ENCODE measurements around the gene S100A9.
"Not testable (repeated sequence)": the region's sequence is repeated elsewhere in the genome, so short reads cannot be mapped to it uniquely, and the experiment has no call there.

Gene S100A9

DNA sequence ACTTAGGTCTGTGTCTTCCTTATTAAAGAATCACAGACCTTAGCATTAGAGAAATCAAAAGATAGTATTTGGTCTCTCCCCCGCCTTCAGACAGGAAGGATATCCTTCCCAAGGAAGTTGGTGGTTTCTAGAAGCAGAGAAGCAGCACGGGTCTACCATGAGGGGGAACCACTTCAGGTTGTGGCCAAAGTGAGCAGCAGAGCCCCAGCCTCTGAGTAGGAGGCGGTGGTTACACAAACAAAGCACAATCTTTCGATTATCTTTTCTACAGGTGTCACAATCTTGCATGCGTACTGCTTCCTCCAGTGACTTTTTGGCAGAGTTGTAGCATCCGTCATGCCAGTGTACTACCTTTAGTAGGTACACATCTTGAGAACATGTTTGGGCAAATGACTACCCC is 17.9 kb upstream of the S100A9 start:
- intact Hi-C loops (cut with micrococcal nuclease) = no loop called here
- H3K27me3 Mint-ChIP-seq = peaks cover 9% of the 10 kb centered on the region
- no peak overlapping the region for H3K4me3 Mint-ChIP-seq
- no peak overlapping the region for H3K27ac Mint-ChIP-seq
- H3K36me3 Mint-ChIP-seq (ENCODE audit: low read depth) = no peaks in the 10 kb centered on the region
- H3K9me3 Mint-ChIP-seq = no peaks in the 10 kb centered on the region
- peaks cover 31% of the 10 kb centered on the region for H3K4me1 Mint-ChIP-seq (ENCODE audit: low read depth)

DNA sequence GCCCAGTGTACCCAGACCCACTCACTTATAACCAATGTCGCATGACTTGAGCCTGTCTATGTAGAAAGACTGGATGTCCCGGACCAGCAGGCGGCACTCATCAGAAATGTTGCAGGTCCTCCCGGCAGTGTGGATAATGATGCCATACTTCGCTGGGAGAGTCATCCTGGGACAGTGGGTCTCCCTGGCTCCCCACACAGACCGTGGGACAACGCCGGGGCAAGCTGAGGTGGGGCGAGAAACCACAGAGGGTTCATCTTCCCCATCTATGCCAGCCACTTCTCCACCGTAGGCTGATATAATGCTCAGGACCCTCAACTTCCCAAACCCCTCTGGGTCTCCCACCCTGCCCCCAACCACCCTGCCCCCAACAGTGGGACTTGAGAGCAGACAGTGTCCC is 17.3 kb upstream of the S100A9 start:
- intact Hi-C loops (cut with micrococcal nuclease) = no loop called here
- no peak overlapping the region for H3K27ac Mint-ChIP-seq
- peaks cover 9% of the 10 kb centered on the region for H3K27me3 Mint-ChIP-seq
- H3K9me3 Mint-ChIP-seq = no peaks in the 10 kb centered on the region
- no peak overlapping the region for H3K4me3 Mint-ChIP-seq
- H3K4me1 Mint-ChIP-seq (ENCODE audit: low read depth) = peaks cover 34% of the 10 kb centered on the region
- H3K36me3 Mint-ChIP-seq (ENCODE audit: low read depth) = no peaks in the 10 kb centered on the region

DNA sequence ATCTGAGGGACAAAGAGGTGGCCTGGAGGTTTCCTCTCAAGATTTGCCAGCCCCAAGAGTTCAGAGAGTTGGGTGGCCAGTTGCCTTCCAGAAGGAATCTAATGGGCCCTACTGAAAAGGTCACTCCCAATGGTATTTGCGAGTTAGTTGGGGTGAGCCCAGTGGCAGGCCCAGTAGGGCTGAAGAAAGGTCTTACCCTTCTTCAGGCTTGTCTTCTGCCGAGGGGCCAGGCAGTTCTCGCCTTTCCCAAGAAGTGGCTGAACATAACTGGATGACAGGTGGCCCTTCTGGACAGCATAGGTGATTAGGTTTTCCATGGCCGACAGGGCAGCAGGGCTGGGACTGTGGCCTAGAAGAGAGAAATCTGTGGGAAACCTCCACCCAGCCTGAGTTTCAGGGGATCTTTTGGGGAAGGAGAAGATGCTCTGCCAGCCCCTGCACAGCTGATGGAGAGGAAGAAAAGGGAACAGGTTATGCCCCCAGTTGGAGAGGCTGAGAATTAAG is 16.2 kb upstream of the S100A9 start:
- Mint-ChIP-seq H3K27me3 (peaks cover 16% of the 10 kb centered on the region), H3K4me3 (no peak overlapping the region), H3K4me1 (ENCODE audit: low read depth) (peaks cover 45% of the 10 kb centered on the region), H3K36me3 (ENCODE audit: low read depth) (no peaks in the 10 kb centered on the region), H3K9me3 (no peaks in the 10 kb centered on the region), H3K27ac (no peak overlapping the region)
- intact Hi-C loops (cut with micrococcal nuclease) = no loop called here

DNA sequence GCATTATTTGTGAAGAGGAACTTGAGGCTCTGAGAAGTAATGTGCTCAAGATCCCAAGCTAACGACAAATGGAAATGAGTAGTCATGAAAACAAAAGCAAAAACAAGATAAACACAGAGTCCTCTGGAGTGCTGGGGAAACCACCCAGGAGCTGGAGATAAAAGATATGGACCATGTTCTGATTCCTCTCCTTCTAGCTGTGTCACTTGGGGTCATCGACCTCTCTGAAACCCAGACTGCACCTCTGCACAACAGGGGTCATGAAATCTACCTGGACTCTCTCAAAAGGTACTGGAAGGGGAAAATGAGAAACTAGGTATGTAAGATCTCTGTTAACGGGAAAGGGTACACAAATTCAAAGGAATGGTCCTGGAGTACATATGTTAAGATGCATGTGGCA is 15.5 kb upstream of the S100A9 start:
- peaks cover 46% of the 10 kb centered on the region for H3K4me1 Mint-ChIP-seq (ENCODE audit: low read depth)
- intact Hi-C loops (cut with micrococcal nuclease) = no loop called here
- peaks cover 16% of the 10 kb centered on the region for H3K27me3 Mint-ChIP-seq
- H3K4me3 Mint-ChIP-seq = no peak overlapping the region
- no peaks in the 10 kb centered on the region for H3K36me3 Mint-ChIP-seq (ENCODE audit: low read depth)
- H3K9me3 Mint-ChIP-seq = no peaks in the 10 kb centered on the region
- H3K27ac Mint-ChIP-seq = peak overlapping the region; percentile 2

DNA sequence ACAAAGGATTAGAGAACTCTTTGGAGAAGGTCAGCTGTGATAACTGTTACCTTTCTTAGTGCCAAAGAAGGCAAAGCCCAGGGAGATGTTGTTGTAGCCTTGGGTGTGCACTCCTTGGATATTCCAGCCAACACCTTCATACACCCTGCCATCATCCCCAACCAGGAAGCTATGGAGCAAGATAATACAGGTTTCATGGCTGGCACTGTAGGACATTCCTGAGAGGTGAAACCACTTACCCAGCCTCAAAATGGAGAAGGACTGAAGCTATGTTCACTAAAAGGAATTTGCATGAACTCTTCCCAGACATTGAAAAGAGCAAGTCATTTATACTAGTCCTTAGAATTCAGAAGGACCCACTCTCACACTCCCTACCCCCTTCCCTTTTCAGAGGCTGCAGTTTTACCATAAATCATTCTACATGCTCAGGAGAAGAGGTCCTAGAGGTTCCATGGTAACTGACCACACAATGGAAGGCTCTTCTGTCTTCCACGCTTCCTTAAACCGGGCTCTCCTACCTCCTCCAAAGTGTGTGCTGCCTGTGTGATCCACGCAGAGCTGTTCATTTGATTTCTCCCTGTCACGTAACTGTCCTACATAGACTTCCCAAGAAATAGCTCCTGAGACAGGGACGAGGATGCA is 14.5 kb upstream of the S100A9 start:
- Mint-ChIP-seq H3K9me3 (no peaks in the 10 kb centered on the region), H3K27ac (peak overlapping the region; percentile 2), H3K4me3 (no peak overlapping the region), H3K36me3 (ENCODE audit: low read depth) (no peaks in the 10 kb centered on the region), H3K27me3 (peaks cover 18% of the 10 kb centered on the region), H3K4me1 (ENCODE audit: low read depth) (peaks cover 46% of the 10 kb centered on the region)
- intact Hi-C loops (cut with micrococcal nuclease) = no loop called here

DNA sequence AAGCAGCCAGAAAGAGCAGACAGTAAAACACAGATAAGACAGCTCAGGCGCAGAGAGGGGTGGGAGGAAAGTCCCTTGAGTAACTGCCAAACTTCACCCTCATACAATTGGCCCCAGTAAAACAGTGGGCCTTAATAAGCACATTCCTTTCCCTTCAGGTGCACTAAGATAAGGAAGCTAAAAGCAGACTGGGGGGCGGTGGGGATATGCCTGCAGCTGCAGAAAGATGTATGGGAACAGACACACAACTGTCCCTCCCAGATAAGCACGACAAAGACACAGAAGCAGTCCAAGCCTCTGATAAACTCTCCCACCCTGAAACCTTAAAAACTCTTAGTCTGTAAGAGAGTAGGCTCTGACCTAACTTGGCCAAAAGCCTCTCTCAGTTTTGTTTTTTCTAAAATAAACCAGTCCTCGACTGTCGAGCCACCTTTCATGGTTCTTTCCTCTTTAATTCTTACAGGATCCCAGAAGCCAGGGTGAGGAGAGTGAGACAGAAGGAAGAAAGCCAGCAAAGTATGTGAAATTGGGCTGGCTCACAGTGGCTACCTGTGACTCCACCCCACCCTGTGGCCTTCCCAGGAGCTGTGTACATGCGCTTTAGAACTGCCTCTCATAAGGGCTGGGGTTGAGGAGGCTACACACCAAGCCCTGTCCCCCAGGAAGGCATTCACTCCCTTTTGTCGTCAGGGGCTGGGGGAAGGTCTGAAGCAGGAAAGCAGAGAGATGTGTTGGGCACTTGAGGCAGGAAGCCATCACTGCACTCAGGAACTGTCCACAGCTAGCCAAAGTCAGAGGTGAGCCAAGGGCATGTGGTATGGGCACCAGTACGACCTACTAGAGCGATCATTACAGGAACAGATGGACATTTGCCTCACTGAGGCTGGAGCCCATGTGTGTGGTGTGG is 13.6 kb upstream of the S100A9 start:
- Mint-ChIP-seq H3K4me1 (ENCODE audit: low read depth) (peaks cover 49% of the 10 kb centered on the region), H3K36me3 (ENCODE audit: low read depth) (no peaks in the 10 kb centered on the region), H3K27ac (no peak overlapping the region), H3K9me3 (no peaks in the 10 kb centered on the region), H3K4me3 (no peak overlapping the region), H3K27me3 (peaks cover 13% of the 10 kb centered on the region)
- intact Hi-C loops (cut with micrococcal nuclease) = no loop called here

DNA sequence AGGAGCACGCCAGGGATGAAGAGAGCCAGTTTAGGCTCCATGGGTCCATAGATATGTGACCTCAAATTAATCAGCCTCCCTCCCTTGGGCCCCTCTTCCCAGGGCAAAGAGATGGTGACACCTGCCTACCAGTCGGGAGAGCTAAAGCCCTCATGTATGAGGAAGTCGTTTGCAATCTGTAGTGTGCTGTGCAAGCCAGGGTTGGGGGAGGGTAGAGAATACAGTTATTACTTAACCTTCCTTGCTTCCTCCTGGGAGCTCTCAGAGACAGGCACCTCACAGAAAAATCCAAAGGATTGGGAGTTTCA is 13.0 kb upstream of the S100A9 start:
- Mint-ChIP-seq H3K27me3 (peaks cover 19% of the 10 kb centered on the region), H3K4me3 (no peak overlapping the region), H3K9me3 (no peaks in the 10 kb centered on the region), H3K36me3 (ENCODE audit: low read depth) (no peaks in the 10 kb centered on the region), H3K4me1 (ENCODE audit: low read depth) (peaks cover 55% of the 10 kb centered on the region), H3K27ac (no peak overlapping the region)
- intact Hi-C loops (cut with micrococcal nuclease) = no loop called here

DNA sequence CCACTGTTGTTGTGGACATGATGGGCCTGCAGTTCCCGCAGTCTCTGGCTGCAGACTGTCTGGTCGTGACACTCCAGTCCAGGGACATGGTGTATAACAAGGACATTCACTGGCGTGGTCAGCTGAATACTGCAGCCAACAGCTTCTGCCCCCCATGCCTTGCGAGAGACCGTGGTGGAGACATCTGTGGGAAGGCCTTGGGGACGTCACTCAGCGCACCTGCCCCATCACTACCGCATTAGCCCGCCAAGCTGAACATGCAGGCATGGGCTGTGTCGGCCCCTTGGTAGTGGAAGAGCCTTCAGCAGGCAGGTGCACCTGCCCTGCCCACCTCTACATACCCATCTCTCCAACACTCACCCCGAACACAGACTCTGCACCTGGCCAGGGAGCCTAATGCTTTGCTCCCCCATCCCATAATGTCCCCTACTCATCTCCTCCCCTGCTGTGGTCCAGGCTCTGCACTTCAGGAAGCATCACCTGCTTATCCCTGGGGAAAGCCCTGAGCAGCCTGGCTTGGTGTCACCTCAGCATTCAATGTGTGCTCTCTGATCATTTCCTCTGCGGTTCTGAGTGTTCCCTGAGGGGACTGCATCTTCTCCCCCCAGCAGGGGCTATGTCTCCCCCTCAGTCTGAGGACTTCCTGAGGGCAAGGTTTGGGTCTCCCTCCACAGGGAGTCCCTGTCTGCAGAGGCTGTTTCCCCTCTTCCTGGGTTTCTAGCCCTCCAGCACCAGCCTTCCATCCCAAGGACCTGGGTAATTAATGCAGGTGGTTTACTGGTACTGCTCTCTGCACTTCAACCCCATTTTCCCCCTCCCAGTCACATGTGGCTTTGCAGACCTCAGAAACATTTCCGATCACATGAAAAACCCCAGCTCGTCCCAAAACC is 12.2 kb upstream of the S100A9 start:
- no peak overlapping the region for H3K27ac Mint-ChIP-seq
- intact Hi-C loops (cut with micrococcal nuclease) = no loop called here
- no peaks in the 10 kb centered on the region for H3K9me3 Mint-ChIP-seq
- H3K27me3 Mint-ChIP-seq = peaks cover 21% of the 10 kb centered on the region
- no peaks in the 10 kb centered on the region for H3K36me3 Mint-ChIP-seq (ENCODE audit: low read depth)
- peaks cover 61% of the 10 kb centered on the region for H3K4me1 Mint-ChIP-seq (ENCODE audit: low read depth)
- H3K4me3 Mint-ChIP-seq = no peak overlapping the region

DNA sequence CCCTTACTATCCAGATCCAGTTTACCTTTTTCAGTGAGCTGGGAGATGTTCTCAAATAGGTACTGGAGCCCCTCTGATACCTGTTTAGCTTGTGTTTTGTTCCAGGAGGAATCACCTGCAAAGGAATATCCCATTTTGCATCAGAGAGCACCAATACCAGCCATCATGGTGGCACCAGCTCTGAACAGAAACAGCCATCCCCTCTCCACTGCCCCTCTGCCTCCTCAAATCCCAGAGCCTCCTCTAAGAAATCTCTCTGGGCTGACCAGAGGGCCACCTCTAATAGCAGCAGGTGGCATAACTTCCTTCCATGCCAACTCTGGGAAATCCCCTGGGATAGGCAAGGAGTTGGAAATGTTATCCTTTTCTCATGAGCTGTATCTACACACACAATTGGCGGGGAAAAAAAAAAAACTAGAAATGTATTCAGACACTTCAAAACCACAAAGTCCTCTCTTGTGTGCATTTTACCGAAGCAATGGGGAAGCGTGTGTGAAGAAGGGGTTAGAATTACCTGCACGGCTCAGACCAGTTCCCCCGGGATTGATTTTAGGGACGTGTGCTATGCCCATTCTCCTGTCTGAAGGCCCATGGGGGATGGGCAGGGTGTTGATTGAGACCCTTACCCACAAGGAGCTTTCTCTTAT is 11.5 kb upstream of the S100A9 start:
- H3K9me3 Mint-ChIP-seq = no peaks in the 10 kb centered on the region
- H3K4me3 Mint-ChIP-seq = no peak overlapping the region
- intact Hi-C loops (cut with micrococcal nuclease) = no loop called here
- H3K4me1 Mint-ChIP-seq (ENCODE audit: low read depth) = peaks cover 61% of the 10 kb centered on the region
- no peak overlapping the region for H3K27ac Mint-ChIP-seq
- H3K36me3 Mint-ChIP-seq (ENCODE audit: low read depth) = no peaks in the 10 kb centered on the region
- peaks cover 24% of the 10 kb centered on the region for H3K27me3 Mint-ChIP-seq

DNA sequence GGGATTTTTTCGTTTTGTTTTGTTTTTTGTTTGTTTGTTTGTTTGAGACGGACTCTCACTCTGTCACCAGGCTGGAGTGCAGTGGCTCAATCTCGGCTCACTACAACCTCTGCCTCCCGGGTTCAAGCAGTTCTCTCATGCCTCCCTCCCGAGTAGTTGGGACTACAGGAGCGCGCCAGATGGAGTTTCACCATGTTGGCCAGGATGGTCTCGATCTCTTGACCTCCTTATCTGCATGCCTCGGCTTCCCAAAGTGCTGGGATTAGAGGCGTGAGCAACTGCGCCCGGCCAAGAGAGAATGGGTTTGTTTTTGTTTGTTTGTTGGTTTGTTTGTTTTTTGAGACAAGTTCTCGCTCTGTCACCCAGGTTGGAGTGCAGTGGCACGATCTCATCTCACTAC is 10.6 kb upstream of the S100A9 start:
- H3K4me3 Mint-ChIP-seq; H3K27ac Mint-ChIP-seq; H3K36me3 Mint-ChIP-seq (ENCODE audit: low read depth); H3K9me3 Mint-ChIP-seq; intact Hi-C loops (cut with micrococcal nuclease): not testable (repeated sequence)
- H3K27me3 Mint-ChIP-seq = peaks cover 27% of the 10 kb centered on the region
- peaks cover 60% of the 10 kb centered on the region for H3K4me1 Mint-ChIP-seq (ENCODE audit: low read depth)

DNA sequence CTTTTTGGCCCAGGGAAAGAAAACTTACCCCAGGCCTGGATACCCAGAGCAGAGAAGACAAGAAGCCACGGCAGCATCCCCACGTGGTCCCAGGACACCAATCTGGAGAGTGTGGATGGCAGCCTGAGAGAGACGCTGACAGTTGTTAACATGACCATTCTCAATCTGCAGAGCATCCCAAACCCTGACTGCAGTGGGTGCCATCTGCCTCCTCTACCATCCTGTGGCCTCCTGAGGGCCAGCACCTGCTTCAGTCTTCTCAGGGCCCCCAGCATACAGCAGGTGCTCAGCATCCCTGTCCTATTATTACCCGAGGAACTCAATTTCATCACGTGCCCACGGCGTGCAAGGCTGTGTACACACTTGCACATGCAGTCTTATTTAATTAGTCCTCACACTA is 9.8 kb upstream of the S100A9 start:
- Mint-ChIP-seq H3K4me1 (ENCODE audit: low read depth) (peaks cover 52% of the 10 kb centered on the region), H3K27ac (no peak overlapping the region), H3K9me3 (no peaks in the 10 kb centered on the region), H3K36me3 (ENCODE audit: low read depth) (no peaks in the 10 kb centered on the region), H3K27me3 (peaks cover 25% of the 10 kb centered on the region), H3K4me3 (no peak overlapping the region)
- intact Hi-C loops (cut with micrococcal nuclease) = no loop called here

DNA sequence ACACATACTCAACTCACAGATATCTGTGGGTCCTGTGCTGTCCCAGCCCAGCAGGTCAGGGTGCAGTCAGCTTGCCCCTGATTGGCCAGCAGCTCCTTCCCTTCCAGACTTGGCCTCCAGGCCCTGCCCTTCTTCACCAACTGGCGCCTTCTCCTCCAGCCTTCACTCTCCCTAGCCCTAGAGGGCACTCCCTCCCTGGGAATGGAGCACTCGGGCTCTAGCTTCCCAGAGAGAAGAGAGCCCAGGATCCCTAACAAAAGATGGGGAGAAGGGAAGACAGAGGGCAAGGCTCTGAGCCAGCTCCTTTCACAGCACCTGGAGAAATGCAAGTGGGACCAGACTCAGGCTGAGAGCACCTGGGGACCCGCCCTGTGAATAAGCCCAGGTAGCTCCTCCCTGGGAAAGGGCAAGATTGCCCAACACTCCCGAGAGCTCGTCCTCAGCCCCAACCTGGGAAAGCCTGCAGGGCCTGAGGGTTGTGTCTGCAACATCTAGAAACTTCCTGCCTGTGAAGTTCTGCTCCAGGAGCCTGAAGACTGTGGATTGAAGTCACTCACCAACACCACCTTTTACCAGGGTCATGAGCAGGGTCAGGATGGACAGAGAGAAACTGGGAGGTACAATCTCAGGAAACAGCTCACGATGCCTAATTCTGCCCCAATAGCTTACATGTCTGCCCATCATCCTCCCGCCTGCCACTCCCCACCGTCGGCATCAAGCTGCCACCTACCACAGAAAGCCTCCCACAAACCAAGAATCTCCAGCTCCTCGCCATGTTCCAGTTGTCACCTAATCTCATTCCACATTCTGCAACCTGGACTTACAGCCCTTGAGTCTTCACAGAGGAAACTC is 8.9 kb upstream of the S100A9 start, which contains the start of gene PGLYRP4:
PGLYRP4 (minus strand) TSS at position 331 of the 852 bp plus-strand sequence. CDS start 909 bp downstream, outside the sequence.
- Mint-ChIP-seq H3K4me3 (no peak within 1 kb of the TSS), H3K9me3 (no peaks in the 10 kb centered on the region), H3K4me1 (ENCODE audit: low read depth) (peaks cover 45% of the 10 kb centered on the region), H3K36me3 (ENCODE audit: low read depth) (no peaks in the 10 kb centered on the region), H3K27ac (no peak within 1 kb of the TSS), H3K27me3 (peaks cover 25% of the 10 kb centered on the region)
- intact Hi-C loops (cut with micrococcal nuclease) = no loop called here
